Transverse colon (tissue), 4 donors: ENCODE data around the gene ATP13A4. TPM values are rescaled to one million over a fixed set of nuclear protein-coding genes. Genes with fewer than 3 reads are reported as not detected.

Experiments
- DNase-seq: peaks from one replicate; pipeline ENCODE4 v3.0.0-alpha.2; 2019
- H3K27ac ChIP-seq, 4 donors: fragments of 200-600 bp; sonication (generic); 2 replicates each; pipeline ENCODE4 v1.5.1; 2016 to 2018; ENCODE audit warnings: inconsistent platforms in 4 of 4
- H3K27me3 ChIP-seq: fragments of 200-600 bp; sonication (generic); 2 replicates; pipeline ENCODE4 v1.5.1; 2017; ENCODE audit warnings: inconsistent platforms
- H3K36me3 ChIP-seq, 4 donors: fragments of 200-600 bp; sonication (generic); 2 replicates each; pipeline ENCODE4 v1.5.1; 2017 to 2019; ENCODE audit warnings: inconsistent platforms in 4 of 4
- H3K4me1 ChIP-seq, 4 donors: fragments of 200-600 bp; sonication (generic); 2 replicates each; pipeline ENCODE4 v1.5.1; 2017 to 2020; ENCODE audit warnings: inconsistent platforms in 4 of 4
- H3K4me3 ChIP-seq, 4 donors: fragments of 200-600 bp; sonication (generic); 1 replicate in 1 of 4; 2 replicates in 3 of 4; pipeline versions ENCODE4 v1.5.1 to v1.6.1; 2017 to 2019; ENCODE audit warnings: inconsistent platforms in 4 of 4
- H3K9me3 ChIP-seq, 2 donors: fragments of 200-600 bp; sonication (generic); 2 replicates each; pipeline ENCODE4 v1.5.1; 2017 to 2019; ENCODE audit warnings: inconsistent platforms in 2 of 2
- CTCF ChIP-seq, 5 experiments: fragments of 200-600 bp in 3 of 5; fragments of 450-650 bp in 2 of 5; sonication (generic) in 3 of 5; IDR thresholded peaks; 1 replicate in 2 of 5; 2 replicates in 3 of 5; pipeline ENCODE4 v1.5.1; 2016 to 2017; ENCODE audit warnings: antibody characterized with exemption in 5 of 5, inconsistent platforms in 3 of 5, mild to moderate bottlenecking in 2 of 5, moderate library complexity in 1 of 5
- EP300 ChIP-seq: sonication (generic); formaldehyde crosslinking; IDR thresholded peaks from one replicate; pipeline ENCODE4 v1.6.1; 2017; ENCODE audit warnings: antibody characterized with exemption, low read depth
- POLR2A ChIP-seq: fragments of 450-650 bp; IDR thresholded peaks from one replicate; pipeline ENCODE4 v1.6.1; 2016; ENCODE audit warnings: antibody characterized with exemption, mild to moderate bottlenecking, moderate library complexity
- POLR2AphosphoS5 ChIP-seq, 3 donors: sonication (generic); formaldehyde crosslinking; IDR thresholded peaks; one replicate each; pipeline ENCODE4 v1.6.1; 2016; ENCODE audit warnings: antibody characterized with exemption in 3 of 3
- WGBS, 2 donors: methylation state at CpG; one replicate each; pipeline ENCODE4 v1.1.5; 2018; ENCODE audit warnings: low coverage in 1 of 2; 5-methylcytosine and 5-hydroxymethylcytosine counted together
- in situ Hi-C, 4 donors: fragments of 200-750 bp; cut with MboI; loops; one replicate each; pipeline versions ENCODE4 v1.15.0 to v1.15.1; 2017; ENCODE audit warnings: low sequenced_read_pairs in 3 of 4, low pct_ligation_motif_present in 1 of 4, low pct_unique_long_range_greater_than_20kb in 1 of 4
- intact Hi-C: fragments of 100-400 bp; cut with DNase I; formaldehyde crosslinking; loops from one replicate; pipeline ENCODE4 v1.15.1; 2023; ENCODE audit warnings: low total_unique reads
- total RNA-seq, 4 donors: library from RNA; depleted of rRNA; stranded (reverse); fragments of >200 nt; gene quantifications; one replicate each; pipeline ENCODE4 v1.1.0, GENCODE V29; 2016

The ATP13A4 gene
- total RNA-seq, 4 donors from 2014 or later, result 5.6 to 13.4 (median 6.9) TPM

- no peak overlapping the region for H3K4me3 ChIP-seq
- no peaks in the 10 kb centered on the region for H3K4me1 ChIP-seq
- intact Hi-C loops (no loop called here), in situ Hi-C loops (no loop called here)
- H3K27me3 ChIP-seq, result no peaks in the 10 kb centered on the region
- H3K27ac ChIP-seq, result no peak overlapping the region
- no peaks in the 10 kb centered on the region for H3K9me3 ChIP-seq
- DNase-seq, result no peak
- H3K36me3 ChIP-seq, result no peaks in the 10 kb centered on the region
- 86 to 87% methylated on average over 1 to 2 of the region's 2 CpGs for WGBS, 2 donors
- TF ChIP-seq POLR2AphosphoS5 (IDR thresholded peaks at IDR 0.05) (no peak), CTCF (IDR thresholded peaks at IDR 0.05) (no peak), POLR2A (no peak), EP300 (no peak)
These were observed 151.4 kb downstream of the ATP13A4 start for GRCh38 chr3:193403307-193403706.

GRCh38 chr3:193400304-193400703 lies 154.4 kb downstream of the ATP13A4 start:
- no peaks in the 10 kb centered on the region for H3K4me1 ChIP-seq
- no peak overlapping the region for H3K27ac ChIP-seq
- no peaks in the 10 kb centered on the region for H3K9me3 ChIP-seq
- no peaks in the 10 kb centered on the region for H3K27me3 ChIP-seq
- H3K36me3 ChIP-seq, result no peaks in the 10 kb centered on the region
- in situ Hi-C loops, result no loop called here
- intact Hi-C loops, result no loop called here
- no peak for DNase-seq
- H3K4me3 ChIP-seq, result no peak overlapping the region
- no peak for TF ChIP-seq EP300
- TF ChIP-seq CTCF (IDR thresholded peaks at IDR 0.05), result no peak
- TF ChIP-seq POLR2A, result no peak
- no peak for TF ChIP-seq POLR2AphosphoS5 (IDR thresholded peaks at IDR 0.05)

- Histone ChIP-seq H3K4me1 (no peaks in the 10 kb centered on the region), H3K4me3 (no peak overlapping the region), H3K9me3 (no peaks in the 10 kb centered on the region), H3K36me3 (no peaks in the 10 kb centered on the region), H3K27ac (no peak overlapping the region), H3K27me3 (no peaks in the 10 kb centered on the region)
- DNase-seq, result no peak
- TF ChIP-seq POLR2AphosphoS5 (IDR thresholded peaks at IDR 0.05), result no peak
- no peak for TF ChIP-seq POLR2A
- no peak for TF ChIP-seq EP300
- TF ChIP-seq CTCF (IDR thresholded peaks at IDR 0.05), result no peak
- intact Hi-C loops (no loop called here), in situ Hi-C loops (no loop called here)
- WGBS, 2 donors, result 22 to 69% methylated on average over 1 to 7 of the region's 7 CpGs
These were observed 158.0 kb downstream of the ATP13A4 start for GRCh38 chr3:193396451-193397244.

GRCh38 chr3:193391902-193392301 lies 162.8 kb downstream of the ATP13A4 start:
- intact Hi-C loops, result no loop called here
- Histone ChIP-seq H3K36me3 (no peaks in the 10 kb centered on the region), H3K9me3 (no peaks in the 10 kb centered on the region), H3K4me3 (no peak overlapping the region), H3K27ac (no peak overlapping the region), H3K27me3 (no peaks in the 10 kb centered on the region), H3K4me1 (no peaks in the 10 kb centered on the region)
- WGBS, 2 donors, result 78 to 100% methylated on average over 1 to 3 of the region's 3 CpGs
- TF ChIP-seq CTCF (IDR thresholded peaks at IDR 0.05) (no peak), POLR2AphosphoS5 (IDR thresholded peaks at IDR 0.05) (no peak), EP300 (no peak)
- DNase-seq, result no peak
- in situ Hi-C loops, result no loop called here
